H1 (cell line): ENCODE measurements around the gene C16orf46. TPM values are rescaled to one million over a fixed set of nuclear protein-coding genes. Genes with fewer than 3 reads are reported as not detected.

Source experiments
- CEBPB ChIP-seq: IDR thresholded peaks from 2 replicates; pipeline ENCODE4 v1.6.1; 2012; ENCODE audit warnings: low read depth, low read length
- CREB1 ChIP-seq: IDR thresholded peaks from 2 replicates; pipeline ENCODE4 v1.6.1; 2012; ENCODE audit warnings: inconsistent platforms
- EGR1 ChIP-seq: IDR thresholded peaks from 2 replicates; pipeline ENCODE4 v1.6.1; 2011; ENCODE audit warnings: low read depth, low read length, borderline replicate concordance
- HDAC2 ChIP-seq, 2 experiments: fragments of 300-600 bp in 1 of 2; sonication (generic) in 1 of 2; IDR thresholded peaks; 2 replicates each; pipeline ENCODE4 v1.6.1; 2011 to 2012; ENCODE audit warnings: low read depth in 2 of 2, low read length in 2 of 2, mild to moderate bottlenecking in 2 of 2, moderate library complexity in 2 of 2, borderline replicate concordance in 1 of 2, inconsistent platforms in 1 of 2
- KDM4A ChIP-seq: IDR thresholded peaks from one replicate; pipeline ENCODE4 v1.7.1; 2012; ENCODE audit warnings: low read depth, mild to moderate bottlenecking, moderate library complexity, low read length, inconsistent platforms; ENCODE audit not compliant: severe bottlenecking
- KDM5A ChIP-seq: fragments of 200-600 bp; IDR thresholded peaks from 2 replicates; pipeline ENCODE4 v1.7.1; 2012; ENCODE audit warnings: mild to moderate bottlenecking, low read length, inconsistent platforms, mixed read lengths
- MAFK ChIP-seq: IDR thresholded peaks from 2 replicates; pipeline ENCODE4 v1.6.1; 2012; ENCODE audit warnings: low read depth, mild to moderate bottlenecking, improper control_type of control experiment, low read length
- MAX ChIP-seq: IDR thresholded peaks from 2 replicates; pipeline ENCODE4 v1.6.1; 2012; ENCODE audit warnings: inconsistent platforms
- PHF8 ChIP-seq: fragments of 200-600 bp; sonication (generic); conservative IDR thresholded peaks from 2 replicates; pipeline ENCODE4 v1.7.1; 2012; ENCODE audit warnings: low read depth, mild to moderate bottlenecking, inconsistent platforms, low read length, moderate library complexity
- RBBP5 ChIP-seq: IDR thresholded peaks from 2 replicates; pipeline ENCODE4 v1.7.1; 2012; ENCODE audit warnings: low read depth, mild to moderate bottlenecking, inconsistent platforms, low read length, moderate library complexity, borderline replicate concordance
- RNF2 ChIP-seq: fragments of 200-900, 300-1000 bp; sonication (generic); IDR thresholded peaks from 2 replicates; pipeline ENCODE4 v1.7.1; 2016; ENCODE audit warnings: borderline replicate concordance, low read depth, mild to moderate bottlenecking, antibody characterized with exemption, low read length; ENCODE audit not compliant: poor library complexity, severe bottlenecking; ENCODE audit errors: missing control alignments
- SIN3A ChIP-seq, 2 experiments: IDR thresholded peaks in 1 of 2; conservative IDR thresholded peaks in 1 of 2; 2 replicates each; pipeline ENCODE4 v1.6.1; 2011 to 2012; ENCODE audit warnings: low read length in 2 of 2, improper control_type of control experiment in 1 of 2, low read depth in 1 of 2, mild to moderate bottlenecking in 1 of 2
- SIX5 ChIP-seq: IDR thresholded peaks from 2 replicates; pipeline ENCODE4 v1.6.1; 2011; ENCODE audit warnings: mild to moderate bottlenecking, low read depth, low read length
- SP2 ChIP-seq: IDR thresholded peaks from 2 replicates; pipeline ENCODE4 v1.6.1; 2012; ENCODE audit warnings: mild to moderate bottlenecking, low read length, inconsistent platforms
- TAF1 ChIP-seq: IDR thresholded peaks from 2 replicates; pipeline ENCODE4 v1.6.1; 2011; ENCODE audit warnings: mild to moderate bottlenecking, low read depth, low read length
- polyA plus RNA-seq, 7 experiments: library from polyadenylated mRNA; depleted of rRNA in 3 of 7; stranded (reverse) in 5 of 7; unstranded in 2 of 7; fragments of >200 nt in 5 of 7; fragments of 200-250 nt in 2 of 7; gene quantifications; 1 replicate in 5 of 7; 2 replicates in 1 of 7; 4 replicates in 1 of 7; pipeline versions ENCODE4 v1.2.1 to v1.2.3, GENCODE V29; 2011 to 2013; ENCODE audit warnings: missing spikeins in 2 of 7, mixed read lengths in 2 of 7
- total RNA-seq: library from RNA; stranded (reverse); fragmentation: NEBNext Ultra II Directional; extraction: Animal tissue kit (Norgen Biotek cat#: 25700); gene quantifications from 2 replicates; pipeline ENCODE4 v1.2.1, GENCODE V29; 2021
- TF ChIP-seq, protein P1 (sequence below): IDR thresholded peaks from 2 replicates; pipeline ENCODE4 v1.6.1; 2011; ENCODE audit warnings: low read depth, mild to moderate bottlenecking, low read length; ENCODE audit not compliant: insufficient read depth
- TF ChIP-seq, protein P2 (sequence below), 3 experiments: IDR thresholded peaks; 1 replicate in 2 of 3; 2 replicates in 1 of 3; pipeline versions ENCODE4 v1.5.1 to v1.6.1; 2011; ENCODE audit warnings: low read length in 3 of 3, mild to moderate bottlenecking in 3 of 3, inconsistent platforms in 2 of 3, low read depth in 1 of 3, moderate library complexity in 1 of 3; ENCODE audit not compliant: insufficient read depth in 1 of 3; ENCODE audit errors: control extremely low read depth in 1 of 3

C16orf46 gene
- total and polyA plus RNA-seq, 2 of the 8 experiments (the other 6 are each of a cell fraction or from before 2014, with no cell fraction given), result 0.48 to 0.60 TPM

- TF ChIP-seq TAF1 (peak; percentile 75), MAFK (no peak), MAX (peak; percentile 32; the same call in 1 of the 2 replicates), CREB1 (no peak), HDAC2 (IDR thresholded peaks at IDR 0.05; ENCODE audit: borderline replicate concordance in 1 of 2, low read depth in 2 of 2, low read length in 2 of 2) (no peak), SIX5 (no peak), CEBPB (no peak), RBBP5 (peak; percentile 23; the same call in 1 of the 2 replicates), SIN3A (conservative IDR thresholded peaks at IDR 0.05 in 1 of 2, IDR thresholded peaks at IDR 0.05 in 1 of 2; ENCODE audit: low read depth in 1 of 2, low read length in 2 of 2) (no peak; a peak in 1 of 4 replicates), RNF2 (no peak), KDM5A (no peak), PHF8 (no peak), EGR1 (no peak; the same call in 1 of the 2 replicates), KDM4A (no peak), SP2 (no peak)
- TF ChIP-seq, protein P1, sequence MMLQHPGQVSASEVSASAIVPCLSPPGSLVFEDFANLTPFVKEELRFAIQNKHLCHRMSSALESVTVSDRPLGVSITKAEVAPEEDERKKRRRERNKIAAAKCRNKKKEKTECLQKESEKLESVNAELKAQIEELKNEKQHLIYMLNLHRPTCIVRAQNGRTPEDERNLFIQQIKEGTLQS, result peak; percentile 50; the same call in 1 of the 2 replicates
- TF ChIP-seq, protein P2, sequence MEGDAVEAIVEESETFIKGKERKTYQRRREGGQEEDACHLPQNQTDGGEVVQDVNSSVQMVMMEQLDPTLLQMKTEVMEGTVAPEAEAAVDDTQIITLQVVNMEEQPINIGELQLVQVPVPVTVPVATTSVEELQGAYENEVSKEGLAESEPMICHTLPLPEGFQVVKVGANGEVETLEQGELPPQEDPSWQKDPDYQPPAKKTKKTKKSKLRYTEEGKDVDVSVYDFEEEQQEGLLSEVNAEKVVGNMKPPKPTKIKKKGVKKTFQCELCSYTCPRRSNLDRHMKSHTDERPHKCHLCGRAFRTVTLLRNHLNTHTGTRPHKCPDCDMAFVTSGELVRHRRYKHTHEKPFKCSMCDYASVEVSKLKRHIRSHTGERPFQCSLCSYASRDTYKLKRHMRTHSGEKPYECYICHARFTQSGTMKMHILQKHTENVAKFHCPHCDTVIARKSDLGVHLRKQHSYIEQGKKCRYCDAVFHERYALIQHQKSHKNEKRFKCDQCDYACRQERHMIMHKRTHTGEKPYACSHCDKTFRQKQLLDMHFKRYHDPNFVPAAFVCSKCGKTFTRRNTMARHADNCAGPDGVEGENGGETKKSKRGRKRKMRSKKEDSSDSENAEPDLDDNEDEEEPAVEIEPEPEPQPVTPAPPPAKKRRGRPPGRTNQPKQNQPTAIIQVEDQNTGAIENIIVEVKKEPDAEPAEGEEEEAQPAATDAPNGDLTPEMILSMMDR (IDR thresholded peaks at IDR 0.05; ENCODE audit: control extremely low read depth in 1 of 3, insufficient read depth in 1 of 3, low read depth in 1 of 3, low read length in 3 of 3), result peak; percentile 95 to 100 (median 96)
Observed at GRCh38 chr16:81035398-81035974, 41.6 kb downstream of the C16orf46 start, which contains the start of gene ATMIN (continued).
